Left lung (tissue), 10 donors: ENCODE data around the gene NFASC. TPM values are rescaled to one million over a fixed set of nuclear protein-coding genes. Genes with fewer than 3 reads are reported as not detected.

Experiments
- ATAC-seq: fragments of 200-7000 bp; cut with Tn5 transposase; one replicate; pipeline ENCODE4 v1.9.1; 2020; ENCODE audit warnings: moderate library complexity
- DNase-seq, 4 donors: peaks; one replicate each; pipeline ENCODE4 v3.0.0-alpha.2; 2013 to 2020
- H3K27ac ChIP-seq, 2 donors: fragments of 200-600 bp; sonication (generic) in 1 of 2; one replicate each; pipeline versions ENCODE4 v1.5.0 to v1.8.0; 2020 to 2021
- H3K27me3 ChIP-seq, 2 donors: fragments of 200-600 bp; sonication (generic) in 1 of 2; one replicate each; pipeline versions ENCODE4 v1.5.0 to v1.8.0; 2020 to 2021
- H3K36me3 ChIP-seq, 2 donors: fragments of 200-600 bp; sonication (generic) in 1 of 2; one replicate each; pipeline versions ENCODE4 v1.5.0 to v1.8.0; 2020 to 2021
- H3K4me1 ChIP-seq, 2 donors: fragments of 200-600 bp; one replicate each; pipeline ENCODE4 v1.8.0; 2021
- H3K4me3 ChIP-seq, 2 donors: fragments of 200-600 bp; sonication (generic) in 1 of 2; one replicate each; pipeline versions ENCODE4 v1.5.0 to v1.8.0; 2020 to 2021; ENCODE audit warnings: mild to moderate bottlenecking in 1 of 2
- H3K9me3 ChIP-seq, 2 donors: fragments of 200-600 bp; sonication (generic) in 1 of 2; one replicate each; pipeline versions ENCODE4 v1.5.0 to v1.8.0; 2020 to 2021
- CTCF ChIP-seq, 2 donors: fragments of 200-600 bp; sonication (generic) in 1 of 2; IDR thresholded peaks; one replicate each; pipeline versions ENCODE4 v1.5.0 to v1.8.0; 2021; ENCODE audit warnings: antibody characterized with exemption in 2 of 2
- intact Hi-C, 2 donors: fragments of 100-400 bp; cut with DNase I; formaldehyde crosslinking; loops; one replicate each; pipeline versions ENCODE4 v1.11.2 to v1.14.2; 2022
- polyA plus RNA-seq, 6 donors: library from polyadenylated mRNA; unstranded; fragments of 120-200 nt; gene quantifications; one replicate each; pipeline ENCODE4 v1.2.1, GENCODE V29; 2013; ENCODE audit not compliant: insufficient read length in 6 of 6
- total RNA-seq, 2 donors: library from RNA; stranded (reverse); fragmentation: NEBNext Ultra II Directional; extraction: Animal tissue kit (Norgen Biotek cat#: 25700); gene quantifications; one replicate each; pipeline ENCODE4 v1.2.1, GENCODE V29; 2021
- donor health status: DM: no; HTN: yes; CAD: no.
- donor health status: DM: no; HTN: no; CAD: no.

The NFASC gene
- total and polyA plus RNA-seq, 8 donors: 1.2 to 11.5 (median 2.0) TPM

DNA sequence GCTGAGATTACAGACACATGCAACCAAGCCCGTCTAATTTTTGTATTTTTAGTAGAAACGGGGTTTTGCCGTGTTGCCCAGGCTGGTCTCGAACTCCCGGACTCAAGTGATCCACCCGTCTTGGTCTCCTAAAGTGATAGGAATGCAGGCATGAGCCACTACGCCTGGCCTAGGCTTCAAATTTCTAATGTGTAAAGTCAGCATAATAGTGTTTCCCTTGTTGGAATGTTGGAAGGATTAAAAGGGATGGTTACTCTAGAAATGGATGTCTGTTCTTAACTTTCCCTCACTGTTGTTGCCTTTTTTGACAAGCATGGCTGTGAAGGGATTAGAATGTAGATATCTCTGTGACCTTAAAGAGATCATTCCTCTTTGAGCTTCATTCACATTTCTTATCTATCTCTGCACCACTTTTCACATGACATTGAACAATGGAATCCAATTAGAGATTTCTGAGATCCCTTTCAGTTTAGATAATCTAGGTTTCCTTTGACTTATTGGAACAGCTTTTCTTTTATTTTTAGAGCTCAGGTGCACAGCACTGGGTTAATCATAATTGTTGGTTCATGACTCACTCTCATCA is 33.7 kb downstream of the NFASC start:
- H3K27ac ChIP-seq: no peak overlapping the region
- H3K27me3 ChIP-seq: peaks cover 0 to 14% of the 10 kb centered on the region in 2 donors
- TF ChIP-seq CTCF (IDR thresholded peaks at IDR 0.05): no peak
- DNase-seq: no peak
- H3K4me3 ChIP-seq: no peak overlapping the region
- no peaks in the 10 kb centered on the region for H3K9me3 ChIP-seq
- intact Hi-C loops: no loop called here
- H3K36me3 ChIP-seq: no peaks in the 10 kb centered on the region
- ATAC-seq: no peak
- no peaks in the 10 kb centered on the region for H3K4me1 ChIP-seq

- TF ChIP-seq CTCF (IDR thresholded peaks at IDR 0.05): no peak
- H3K4me1 ChIP-seq: no peaks in the 10 kb centered on the region
Measured at GRCh38 chr1:204909109-204909508, 38.4 kb downstream of the NFASC start.

DNA sequence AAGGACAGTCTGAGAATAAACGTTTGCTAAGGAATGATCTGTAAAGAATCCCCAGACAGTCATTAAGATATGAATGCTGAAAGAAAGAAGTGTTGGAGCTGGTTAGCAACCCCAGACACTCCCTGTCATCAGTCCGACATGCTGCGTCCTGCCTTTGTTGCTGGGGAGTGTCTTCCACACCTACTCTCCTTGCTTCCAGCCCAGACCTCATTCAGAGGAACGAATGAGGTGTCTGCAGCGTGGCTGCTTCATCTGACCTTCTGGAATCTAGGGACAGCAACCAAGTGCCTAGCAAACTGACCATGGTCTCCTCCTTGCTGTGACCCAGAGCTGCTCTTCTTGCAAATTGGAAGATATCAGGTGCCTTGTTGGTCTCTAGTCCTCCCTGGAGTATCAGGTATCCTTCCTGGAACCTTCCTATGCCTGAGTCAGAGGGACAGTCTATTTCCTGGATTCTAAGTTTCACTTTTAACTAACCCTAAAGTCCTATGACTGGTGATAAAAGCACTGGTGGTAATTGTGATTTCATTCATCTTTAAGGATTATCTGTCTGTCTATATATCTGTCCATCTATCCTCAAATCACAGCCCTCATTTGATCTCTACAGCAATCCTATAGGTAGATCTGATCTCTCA is 45.3 kb downstream of the NFASC start:
- H3K9me3 ChIP-seq: peaks cover 0 to 2% of the 10 kb centered on the region in 2 donors
- intact Hi-C loops: no loop called here
- H3K27ac ChIP-seq: no peak overlapping the region
- peaks cover 0 to 17% of the 10 kb centered on the region in 2 donors for H3K27me3 ChIP-seq
- DNase-seq (no peak), ATAC-seq (no peak)
- no peaks in the 10 kb centered on the region for H3K4me1 ChIP-seq
- H3K4me3 ChIP-seq: no peak overlapping the region
- no peaks in the 10 kb centered on the region for H3K36me3 ChIP-seq
- TF ChIP-seq CTCF (IDR thresholded peaks at IDR 0.05): no peak

More at GRCh38 chr1:204909109-204909508, 38.4 kb downstream of the NFASC start:
- no peak for DNase-seq
- Histone ChIP-seq H3K27me3 (peaks cover 0 to 20% of the 10 kb centered on the region in 2 donors), H3K27ac (no peak overlapping the region), H3K4me3 (no peak overlapping the region), H3K9me3 (no peaks in the 10 kb centered on the region), H3K36me3 (no peaks in the 10 kb centered on the region)
- no peak for ATAC-seq
- intact Hi-C loops: no loop called here

- H3K36me3 ChIP-seq: no peaks in the 10 kb centered on the region
- DNase-seq (no peak), ATAC-seq (no peak)
- H3K9me3 ChIP-seq: peaks cover 0 to 2% of the 10 kb centered on the region in 2 donors
- intact Hi-C loops: no loop called here
- H3K4me1 ChIP-seq: no peaks in the 10 kb centered on the region
- TF ChIP-seq CTCF (IDR thresholded peaks at IDR 0.05): no peak
- H3K27ac ChIP-seq: no peak overlapping the region
- H3K4me3 ChIP-seq: no peak overlapping the region
- peaks cover 0 to 19% of the 10 kb centered on the region in 2 donors for H3K27me3 ChIP-seq
Measured at GRCh38 chr1:204917802-204918201, 47.1 kb downstream of the NFASC start.

GRCh38 chr1:204920511-204920910 is 49.8 kb downstream of the NFASC start:
- Histone ChIP-seq H3K4me3 (no peak overlapping the region), H3K36me3 (no peaks in the 10 kb centered on the region), H3K9me3 (no peaks in the 10 kb centered on the region), H3K4me1 (no peaks in the 10 kb centered on the region), H3K27ac (no peak overlapping the region), H3K27me3 (peaks cover 0 to 19% of the 10 kb centered on the region in 2 donors)
- no peak for TF ChIP-seq CTCF (IDR thresholded peaks at IDR 0.05)
- intact Hi-C loops: no loop called here
- no peak for ATAC-seq
- DNase-seq: no peak
